Cardiac fibroblast (primary cell): ENCODE measurements around the gene DNAJC6.
A peak's percentile ranks its signal among the peaks of the same experiment; 100 is the strongest.

ENCODE experiments used
- DNase-seq, 2 donors: peaks; one replicate each; pipeline versions ENCODE4 v3.0.0 to v3.0.0-alpha.2; 2010; ENCODE audit warnings: low read depth in 2 of 2
- H3K4me3 ChIP-seq, 2 donors: replicated peaks in 1 of 2; 1 replicate in 1 of 2; 2 replicates in 1 of 2; pipeline ENCODE4 v1.5.1; 2011; ENCODE audit warnings: low read depth in 2 of 2, low read length in 2 of 2, mild to moderate bottlenecking in 2 of 2, moderate library complexity in 1 of 2
- TF ChIP-seq, protein P1 (sequence below): IDR thresholded peaks from one replicate; pipeline ENCODE4 v1.5.1; 2011; ENCODE audit warnings: low read depth, mild to moderate bottlenecking, low read length, inconsistent platforms

DNAJC6 gene

DNA sequence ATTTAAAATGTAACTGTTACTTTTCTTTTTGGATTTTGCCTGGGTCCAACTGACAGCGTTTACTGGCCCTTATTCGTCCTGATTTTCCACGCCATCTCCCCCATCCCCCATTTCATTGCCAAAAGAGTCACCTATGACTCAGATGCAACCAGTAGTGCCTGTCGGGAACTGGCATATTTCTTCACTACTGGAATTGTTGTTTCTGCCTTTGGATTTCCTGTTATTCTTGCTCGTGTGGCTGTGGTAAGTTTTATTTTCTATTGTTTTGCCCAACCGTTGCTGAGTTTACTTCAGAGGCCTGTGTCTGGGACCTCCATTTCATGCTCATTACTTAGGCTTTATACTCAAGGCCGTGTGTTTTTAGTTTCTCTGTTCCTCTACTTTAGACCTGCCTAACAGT, 120.5 kb downstream of the DNAJC6 start:
- TF ChIP-seq, protein P1, sequence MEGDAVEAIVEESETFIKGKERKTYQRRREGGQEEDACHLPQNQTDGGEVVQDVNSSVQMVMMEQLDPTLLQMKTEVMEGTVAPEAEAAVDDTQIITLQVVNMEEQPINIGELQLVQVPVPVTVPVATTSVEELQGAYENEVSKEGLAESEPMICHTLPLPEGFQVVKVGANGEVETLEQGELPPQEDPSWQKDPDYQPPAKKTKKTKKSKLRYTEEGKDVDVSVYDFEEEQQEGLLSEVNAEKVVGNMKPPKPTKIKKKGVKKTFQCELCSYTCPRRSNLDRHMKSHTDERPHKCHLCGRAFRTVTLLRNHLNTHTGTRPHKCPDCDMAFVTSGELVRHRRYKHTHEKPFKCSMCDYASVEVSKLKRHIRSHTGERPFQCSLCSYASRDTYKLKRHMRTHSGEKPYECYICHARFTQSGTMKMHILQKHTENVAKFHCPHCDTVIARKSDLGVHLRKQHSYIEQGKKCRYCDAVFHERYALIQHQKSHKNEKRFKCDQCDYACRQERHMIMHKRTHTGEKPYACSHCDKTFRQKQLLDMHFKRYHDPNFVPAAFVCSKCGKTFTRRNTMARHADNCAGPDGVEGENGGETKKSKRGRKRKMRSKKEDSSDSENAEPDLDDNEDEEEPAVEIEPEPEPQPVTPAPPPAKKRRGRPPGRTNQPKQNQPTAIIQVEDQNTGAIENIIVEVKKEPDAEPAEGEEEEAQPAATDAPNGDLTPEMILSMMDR, result no peak
- peak; percentile 94 to 96 for DNase-seq

DNA sequence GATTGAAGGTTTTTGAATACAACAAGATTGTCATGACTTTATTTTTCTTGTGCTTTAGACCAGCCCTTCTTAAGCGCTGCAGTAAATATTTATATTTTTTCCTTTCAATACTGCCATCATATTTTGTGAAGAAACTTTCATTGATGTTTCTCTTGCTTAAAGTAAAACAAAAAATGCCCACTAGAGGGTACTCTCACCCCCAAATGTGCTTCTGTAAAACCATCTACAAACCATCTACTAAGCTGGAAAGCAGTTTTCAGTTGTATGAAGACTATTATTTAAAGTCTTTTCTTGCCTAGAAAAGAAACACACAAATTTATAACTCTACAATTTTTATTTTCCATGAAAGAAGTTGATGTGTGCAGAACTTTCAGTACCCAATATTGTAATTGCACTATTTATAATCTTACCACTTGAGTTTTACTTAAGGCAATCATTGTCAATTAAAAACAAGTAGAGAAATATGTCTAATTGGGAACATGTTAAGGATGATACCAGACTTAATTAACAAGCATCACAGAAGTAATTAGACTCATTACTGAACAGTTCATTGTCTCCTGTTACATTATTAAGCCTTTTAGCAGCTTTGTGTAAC, 121.9 kb downstream of the DNAJC6 start:
- TF ChIP-seq, protein P1, result peak; percentile 61
- peak; percentile 78 to 82 for DNase-seq
- no peak overlapping the region for H3K4me3 ChIP-seq

More for the DNA sequence above, 120.5 kb downstream of the DNAJC6 start:
- H3K4me3 ChIP-seq, result peak overlapping the region in 1 of 2 donors; percentile 2

DNA sequence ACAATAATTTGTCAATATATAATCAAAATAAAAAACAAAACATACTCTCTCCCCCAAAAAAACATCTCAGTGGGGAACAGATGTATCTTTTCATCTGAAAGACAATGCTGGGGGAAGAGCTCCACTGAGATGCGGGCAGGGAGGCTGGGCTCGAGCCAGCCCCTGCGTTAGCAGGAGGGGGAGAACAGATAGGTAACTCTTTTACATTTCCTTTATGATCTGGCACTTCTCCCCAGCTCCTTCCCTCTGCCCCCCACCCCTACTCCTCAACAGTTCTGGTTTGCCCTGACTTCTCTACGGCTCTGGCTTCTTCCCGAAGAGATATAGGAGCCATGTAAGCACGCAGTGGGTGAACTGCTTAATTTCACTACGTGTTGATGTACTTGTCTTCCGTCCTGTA, 123.6 kb downstream of the DNAJC6 start:
- DNase-seq, result no peak
- TF ChIP-seq, protein P1, result no peak
- H3K4me3 ChIP-seq, result no peak overlapping the region

DNA sequence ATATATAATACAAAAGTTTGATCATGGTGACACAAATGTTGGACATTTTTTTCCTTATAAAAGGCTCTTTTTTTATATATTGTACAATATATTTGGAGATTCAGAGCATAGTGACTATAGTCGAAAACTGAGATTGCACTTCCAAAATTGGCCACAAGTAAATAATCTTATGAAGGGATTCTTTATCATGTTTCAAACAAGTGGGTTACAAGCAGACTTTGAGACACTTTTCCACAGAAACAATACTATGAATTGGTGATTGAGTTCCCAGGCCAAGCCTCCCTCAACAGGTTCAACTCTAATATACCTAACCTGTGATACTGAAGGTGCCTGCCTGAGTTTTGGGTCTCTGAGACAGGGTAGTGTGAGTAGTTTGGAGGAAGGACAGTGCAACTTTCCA, 124.9 kb downstream of the DNAJC6 start:
- TF ChIP-seq, protein P1, result no peak
- DNase-seq, result no peak
- no peak overlapping the region for H3K4me3 ChIP-seq

DNA sequence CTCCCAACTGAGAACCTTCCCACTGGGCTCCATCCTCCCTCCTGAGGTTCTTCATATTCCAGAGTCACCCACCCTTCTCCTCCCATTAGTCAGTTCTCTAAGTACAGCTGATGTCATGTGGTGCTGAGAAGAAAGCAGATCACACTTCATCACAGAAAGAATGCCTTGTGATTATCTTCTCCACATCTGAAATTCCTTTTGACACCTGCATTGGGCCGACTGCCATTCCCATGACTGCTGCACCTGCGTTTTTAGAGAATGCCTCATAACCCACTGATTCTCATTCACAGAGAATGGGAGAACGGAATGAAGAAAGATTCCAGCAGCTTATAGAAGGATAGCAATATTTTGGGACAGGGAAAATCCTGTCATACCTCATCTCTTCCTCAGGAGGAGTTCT, 125.4 kb downstream of the DNAJC6 start:
- DNase-seq, result no peak
- no peak overlapping the region for H3K4me3 ChIP-seq
- TF ChIP-seq, protein P1, result no peak

DNA sequence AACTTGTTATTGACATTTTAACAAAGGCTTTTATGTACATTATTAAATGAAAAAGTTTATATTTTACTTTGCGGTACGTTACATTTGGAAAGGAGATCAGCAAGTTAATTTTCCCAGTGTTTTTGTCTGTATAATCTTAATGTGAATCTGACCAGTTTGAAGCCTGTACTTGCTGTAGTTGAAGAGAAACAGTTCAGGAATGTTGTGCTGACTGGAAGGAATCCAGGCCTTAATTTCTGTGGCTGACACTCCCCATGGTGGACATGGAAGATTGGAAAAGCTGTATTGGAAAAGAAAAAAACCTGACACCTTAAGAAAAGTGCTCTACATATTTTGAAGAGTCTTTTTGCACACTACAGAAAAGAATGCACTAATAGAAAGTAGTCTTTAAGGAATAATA, 126.6 kb downstream of the DNAJC6 start:
- TF ChIP-seq, protein P1, result no peak
- peak; percentile 39 to 79 for DNase-seq
- H3K4me3 ChIP-seq, result no peak overlapping the region

DNA sequence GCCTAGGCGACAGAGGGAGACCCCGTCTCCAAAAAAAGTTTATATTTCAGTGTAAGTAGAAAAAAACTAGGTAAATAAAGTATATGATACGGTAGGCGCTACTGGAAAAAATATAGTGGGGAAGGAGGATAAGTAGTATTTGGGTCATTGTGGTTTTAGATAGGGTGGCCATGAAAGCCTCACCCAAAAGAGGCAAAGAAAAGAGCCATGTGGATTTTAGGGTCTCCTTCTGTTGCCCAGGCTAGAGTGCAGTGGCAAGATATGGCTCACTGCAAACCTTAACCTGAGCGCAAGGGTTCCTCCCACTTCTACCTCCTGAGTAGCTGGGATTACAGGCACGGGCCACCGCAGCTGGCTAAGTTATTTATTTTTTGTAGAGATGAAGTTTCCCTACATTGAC, 128.3 kb downstream of the DNAJC6 start:
- TF ChIP-seq, protein P1, result no peak
- DNase-seq, result no peak

More for the DNA sequence above, 128.3 kb downstream of the DNAJC6 start:
- H3K4me3 ChIP-seq, result no peak overlapping the region
